PC-3 (cell line): ENCODE measurements around the gene KLK13. TPM values are rescaled to one million over a fixed set of nuclear protein-coding genes. Genes with fewer than 3 reads are reported as not detected.

ENCODE experiments used
- ATAC-seq: fragments of 200-7000 bp; cut with Tn5 transposase; 2 replicates; pipeline ENCODE4 v1.9.1; 2020; ENCODE audit warnings: mild to moderate bottlenecking, moderate library complexity
- BruUV-seq: library from RNA; stranded (reverse); fragments of 400-500 nt; replicated peaks from 2 replicates; lab custom pipeline; 2021; lab: Mats Ljungman, UMichigan
- CTCF ChIA-PET: fragments of 300-600 bp; sonication (Branson Sonifier 250); formaldehyde crosslinking; loops from one replicate; lab custom pipeline; 2022; ENCODE audit warnings: antibody characterized with exemption; lab: Charles Lee
- POLR2A ChIA-PET: fragments of 300-600 bp; sonication (Branson Sonifier 250); formaldehyde crosslinking; loops from one replicate; lab custom pipeline; 2022; ENCODE audit warnings: antibody characterized with exemption; ENCODE audit not compliant: unreplicated experiment; lab: Charles Lee
- DNase-seq: peaks from one replicate; pipeline ENCODE4 v3.0.0-alpha.2; 2015
- H2AFZ ChIP-seq: fragments of 300-600 bp; sonication (generic); 2 replicates; pipeline ENCODE4 v1.6.0; 2016; ENCODE audit warnings: antibody characterized with exemption, low read length
- H3F3A ChIP-seq: fragments of 300-600 bp; sonication (generic); one replicate; pipeline ENCODE4 v1.6.0; 2017; ENCODE audit warnings: antibody characterized with exemption, low read length, control low read depth, mild to moderate bottlenecking; ENCODE audit not compliant: unreplicated experiment
- H3K27ac ChIP-seq: fragments of 300-600 bp; sonication (generic); 2 replicates; pipeline ENCODE4 v1.5.1; 2016; ENCODE audit warnings: mild to moderate bottlenecking, low read length
- H3K27me3 ChIP-seq: fragments of 300-600 bp; sonication (generic); 2 replicates; pipeline ENCODE4 v1.6.1; 2016; ENCODE audit warnings: low read length, mixed read lengths
- H3K36me3 ChIP-seq: fragments of 300-600 bp; sonication (generic); 2 replicates; pipeline ENCODE4 v1.6.1; 2016; ENCODE audit warnings: low read depth, mixed run types, low read length, mixed read lengths
- H3K4me1 ChIP-seq: fragments of 300-600 bp; sonication (generic); 2 replicates; pipeline ENCODE4 v1.5.1; 2016; ENCODE audit warnings: low read length; ENCODE audit not compliant: insufficient read depth
- H3K4me2 ChIP-seq: fragments of 300-600 bp; sonication (generic); 2 replicates; pipeline ENCODE4 v1.6.0; 2016; ENCODE audit warnings: low read length
- H3K4me3 ChIP-seq: fragments of 300-600 bp; sonication (generic); 2 replicates; pipeline ENCODE4 v1.5.1; 2016; ENCODE audit warnings: mild to moderate bottlenecking, low read length, mixed read lengths
- H3K79me2 ChIP-seq: fragments of 300-600 bp; sonication (generic); 2 replicates; pipeline ENCODE4 v1.6.1; 2017; ENCODE audit warnings: low read length, mixed read lengths
- H3K9ac ChIP-seq: fragments of 300-600 bp; sonication (generic); 2 replicates; pipeline ENCODE4 v1.6.0; 2016; ENCODE audit warnings: mild to moderate bottlenecking, low read length
- H3K9me2 ChIP-seq: fragments of 300-600 bp; sonication (generic); replicated peaks from 2 replicates; pipeline ENCODE4 v1.6.1; 2016; ENCODE audit warnings: mixed run types, low read length, mixed read lengths
- H3K9me3 ChIP-seq: fragments of 300-600 bp; sonication (generic); 2 replicates; pipeline ENCODE4 v1.6.1; 2016; ENCODE audit warnings: low read length, mixed read lengths
- H4K20me1 ChIP-seq: fragments of 300-600 bp; sonication (generic); 2 replicates; pipeline ENCODE4 v1.6.1; 2016; ENCODE audit warnings: low read length, mixed read lengths
- CTCF ChIP-seq: fragments of 300-600 bp; sonication (generic); conservative IDR thresholded peaks from 2 replicates; pipeline ENCODE4 v1.5.1; 2017; ENCODE audit warnings: antibody characterized with exemption, low read depth, mild to moderate bottlenecking, low read length
- EZH2 ChIP-seq: fragments of 300-600 bp; sonication (generic); IDR thresholded peaks from one replicate; pipeline ENCODE4 v1.6.1; 2017; ENCODE audit warnings: antibody characterized with exemption, mild to moderate bottlenecking, low read length; ENCODE audit not compliant: unreplicated experiment
- EZH2phosphoT487 ChIP-seq: fragments of 300-600 bp; sonication (generic); IDR thresholded peaks from 2 replicates; pipeline ENCODE4 v1.6.1; 2018; ENCODE audit warnings: mild to moderate bottlenecking, antibody characterized with exemption, low read length, borderline replicate concordance
- intact Hi-C: fragments of 100-400 bp; cut with micrococcal nuclease; formaldehyde crosslinking; loops from 2 replicates; pipeline ENCODE4 v1.9.0; 2023
- total RNA-seq: library from RNA; depleted of rRNA; stranded (reverse); fragments of >200 nt; gene quantifications from 2 replicates; pipeline ENCODE4 v1.2.3, GENCODE V29; 2014

KLK13 gene
- total RNA-seq, 1 experiment from 2014 or later = not detected

GRCh38 chr19:51060973-51061372, 3.9 kb downstream of the KLK13 start:
- Histone ChIP-seq H3K27ac (no peak overlapping the region), H3K4me1 (no peaks in the 10 kb centered on the region), H2AFZ (no peak overlapping the region), H3F3A (no peaks in the 10 kb centered on the region), H3K36me3 (no peaks in the 10 kb centered on the region), H4K20me1 (no peaks in the 10 kb centered on the region), H3K79me2 (no peaks in the 10 kb centered on the region), H3K9me3 (no peaks in the 10 kb centered on the region), H3K4me3 (no peak overlapping the region), H3K27me3 (peaks cover 19% of the 10 kb centered on the region; the same call in 1 of the 2 replicates), H3K4me2 (no peak overlapping the region), H3K9ac (no peak overlapping the region), H3K9me2 (no peaks in the 10 kb centered on the region)
- ChIA-PET CTCF (no interaction called here), POLR2A (no interaction called here)
- intact Hi-C loops = no loop called here
- TF ChIP-seq EZH2 = no peak
- no peak for TF ChIP-seq EZH2phosphoT487
- TF ChIP-seq CTCF = no peak
- BruUV-seq = no TSS peak
- ATAC-seq = no peak
- no peak for DNase-seq

- POLR2A ChIA-PET = no interaction called here
- Histone ChIP-seq H3K27me3 (peaks cover 19% of the 10 kb centered on the region; the same call in 1 of the 2 replicates), H3K4me2 (no peak overlapping the region), H4K20me1 (no peaks in the 10 kb centered on the region), H3K9me3 (no peaks in the 10 kb centered on the region), H3K4me3 (no peak overlapping the region), H3K79me2 (no peaks in the 10 kb centered on the region), H3K9me2 (no peaks in the 10 kb centered on the region), H2AFZ (no peak overlapping the region), H3K27ac (no peak overlapping the region), H3K9ac (no peak overlapping the region), H3K4me1 (no peaks in the 10 kb centered on the region), H3K36me3 (no peaks in the 10 kb centered on the region), H3F3A (no peaks in the 10 kb centered on the region)
- intact Hi-C loops = no loop called here
- TF ChIP-seq EZH2phosphoT487 (no peak), CTCF (no peak), EZH2 (no peak)
- BruUV-seq = no TSS peak
- DNase-seq (no peak), ATAC-seq (no peak)
- CTCF ChIA-PET = no interaction called here
Measured at GRCh38 chr19:51060336-51060735, 4.6 kb downstream of the KLK13 start.

GRCh38 chr19:51059715-51060114, 5.2 kb downstream of the KLK13 start:
- H3K9ac ChIP-seq = no peak overlapping the region
- no peak overlapping the region for H2AFZ ChIP-seq
- no peaks in the 10 kb centered on the region for H3K9me3 ChIP-seq
- BruUV-seq = no TSS peak
- no peaks in the 10 kb centered on the region for H3K9me2 ChIP-seq
- H3K27me3 ChIP-seq = peaks cover 19% of the 10 kb centered on the region; the same call in 1 of the 2 replicates
- DNase-seq = no peak
- intact Hi-C loops = no loop called here
- no peak overlapping the region for H3K4me3 ChIP-seq
- no peaks in the 10 kb centered on the region for H4K20me1 ChIP-seq
- H3F3A ChIP-seq = no peaks in the 10 kb centered on the region
- H3K4me2 ChIP-seq = no peak overlapping the region
- H3K36me3 ChIP-seq = no peaks in the 10 kb centered on the region
- ATAC-seq = no peak
- no peaks in the 10 kb centered on the region for H3K4me1 ChIP-seq
- no peak overlapping the region for H3K27ac ChIP-seq
- no peaks in the 10 kb centered on the region for H3K79me2 ChIP-seq
- ChIA-PET POLR2A (no interaction called here), CTCF (no interaction called here)
- no peak for TF ChIP-seq EZH2
- TF ChIP-seq EZH2phosphoT487 = no peak
- no peak for TF ChIP-seq CTCF
